Fibroblast of lung (primary cell): ENCODE results near the gene RNF181. TPM values are rescaled to one million over a fixed set of nuclear protein-coding genes. Genes with fewer than 3 reads are reported as not detected.
"Not testable (repeated sequence)": the region's sequence is repeated elsewhere in the genome, so short reads cannot be mapped to it uniquely, and the experiment has no call there.

ENCODE experiments used
- DNase-seq, 2 donors: peaks; one replicate each; pipeline versions ENCODE4 v3.0.0 to v3.0.0-alpha.2; 2010; ENCODE audit warnings: low read depth in 2 of 2
- H2AFZ ChIP-seq: 2 replicates; pipeline ENCODE4 v1.5.1; 2012; ENCODE audit warnings: low read length, control low read depth, inconsistent platforms
- H3K27ac ChIP-seq: 2 replicates; pipeline ENCODE4 v1.5.1; 2011; ENCODE audit warnings: low read length, control low read depth; ENCODE audit not compliant: insufficient read depth
- H3K27me3 ChIP-seq: 2 replicates; pipeline ENCODE4 v1.5.1; 2011; ENCODE audit warnings: mild to moderate bottlenecking, low read length; ENCODE audit not compliant: control insufficient read depth, insufficient read depth
- H3K36me3 ChIP-seq: 2 replicates; pipeline ENCODE4 v1.5.1; 2011; ENCODE audit warnings: low read length; ENCODE audit not compliant: control insufficient read depth, insufficient read depth
- H3K4me1 ChIP-seq: 2 replicates; pipeline ENCODE4 v1.5.1; 2011; ENCODE audit warnings: low read length; ENCODE audit not compliant: control insufficient read depth, insufficient read depth; ENCODE audit errors: extremely low read depth
- H3K4me2 ChIP-seq: 2 replicates; pipeline ENCODE4 v1.5.1; 2011; ENCODE audit warnings: low read length, control low read depth; ENCODE audit not compliant: insufficient read depth; ENCODE audit errors: extremely low read depth
- H3K4me3 ChIP-seq, 4 experiments: fragments of 200-600 bp in 1 of 4; sonication (generic) in 1 of 4; replicated peaks in 1 of 4; 2 replicates each; pipeline ENCODE4 v1.5.1; 2011 to 2016; ENCODE audit warnings: low read length in 4 of 4, low read depth in 3 of 4, mild to moderate bottlenecking in 3 of 4, control low read depth in 2 of 4, inconsistent platforms in 1 of 4, mixed read lengths in 1 of 4; ENCODE audit not compliant: insufficient read depth in 1 of 4; ENCODE audit errors: control extremely low read depth in 1 of 4
- H3K79me2 ChIP-seq: 2 replicates; pipeline ENCODE4 v1.5.1; 2012; ENCODE audit warnings: mild to moderate bottlenecking, low read length, inconsistent platforms; ENCODE audit not compliant: control insufficient read depth, insufficient read depth
- H3K9ac ChIP-seq: 2 replicates; pipeline ENCODE4 v1.5.1; 2011; ENCODE audit warnings: mild to moderate bottlenecking, low read length, control low read depth; ENCODE audit not compliant: insufficient read depth
- H3K9me3 ChIP-seq: 2 replicates; pipeline ENCODE4 v1.5.1; 2012; ENCODE audit warnings: low read depth, low read length; ENCODE audit not compliant: control insufficient read depth, insufficient read depth
- H4K20me1 ChIP-seq: 2 replicates; pipeline ENCODE4 v1.5.1; 2011; ENCODE audit warnings: low read length; ENCODE audit not compliant: control insufficient read depth, insufficient read depth; ENCODE audit errors: extremely low read depth
- CTCF ChIP-seq, 2 donors: IDR thresholded peaks in 1 of 2; conservative IDR thresholded peaks in 1 of 2; 1 replicate in 1 of 2; 2 replicates in 1 of 2; pipeline ENCODE4 v1.5.1; 2011 to 2012; ENCODE audit warnings: low read length in 2 of 2, control low read depth in 1 of 2, inconsistent platforms in 1 of 2, low read depth in 1 of 2, mild to moderate bottlenecking in 1 of 2
- EZH2 ChIP-seq: IDR thresholded peaks from 2 replicates; pipeline ENCODE4 v1.5.1; 2012; ENCODE audit warnings: low read length, control low read depth, mild to moderate bottlenecking; ENCODE audit errors: missing control alignments
- polyA plus RNA-seq, 2 donors: library from polyadenylated mRNA; depleted of rRNA in 1 of 2; stranded (reverse) in 1 of 2; unstranded in 1 of 2; fragments of >200 nt; gene quantifications; 2 replicates each; pipeline ENCODE4 v1.2.1, GENCODE V29; 2011 to 2012; ENCODE audit warnings: missing spikeins in 1 of 2
- total RNA-seq: library from RNA; depleted of rRNA; stranded (reverse); fragments of >200 nt; gene quantifications from 2 replicates; pipeline ENCODE4 v1.2.1, GENCODE V29; 2014

The RNF181 gene
- total and polyA plus RNA-seq, 2 donors (not counting 1 experiment from before 2014, with no cell fraction given), result 247 to 276 TPM

DNA sequence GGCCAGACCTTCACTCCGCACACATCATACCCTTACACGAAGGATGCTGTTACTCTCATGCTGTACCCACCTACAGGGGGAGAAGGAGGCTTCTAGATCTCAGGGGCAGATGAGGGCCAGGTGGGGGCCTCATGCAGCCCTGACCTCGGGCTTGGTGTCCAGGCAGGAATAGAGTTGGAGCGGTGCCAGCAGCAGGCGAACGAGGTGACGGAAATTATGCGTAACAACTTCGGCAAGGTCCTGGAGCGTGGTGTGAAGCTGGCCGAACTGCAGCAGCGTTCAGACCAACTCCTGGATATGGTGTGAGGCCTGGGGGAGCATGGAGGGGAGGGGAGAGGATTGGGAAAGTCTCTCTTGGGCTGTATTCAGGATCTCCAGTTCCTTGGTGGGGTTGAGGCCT, 4.0 kb upstream of the RNF181 start:
- no peaks in the 10 kb centered on the region for H4K20me1 ChIP-seq
- no peaks in the 10 kb centered on the region for H3K27me3 ChIP-seq
- peaks cover 1% of the 10 kb centered on the region for H3K36me3 ChIP-seq
- DNase-seq, result no peak
- H2AFZ ChIP-seq, result no peak overlapping the region
- TF ChIP-seq EZH2, result no peak
- TF ChIP-seq CTCF (conservative IDR thresholded peaks at IDR 0.05 in 1 of 2, IDR thresholded peaks at IDR 0.05 in 1 of 2; ENCODE audit: low read depth in 1 of 2, low read length in 2 of 2), result no peak
- no peaks in the 10 kb centered on the region for H3K9me3 ChIP-seq
- H3K4me1 ChIP-seq, result peaks cover 40% of the 10 kb centered on the region
- peak overlapping the region; percentile 78 for H3K27ac ChIP-seq
- H3K9ac ChIP-seq, result no peak overlapping the region
- H3K4me2 ChIP-seq, result no peak overlapping the region
- H3K79me2 ChIP-seq, result peaks cover 18% of the 10 kb centered on the region
- H3K4me3 ChIP-seq, result no peak overlapping the region

GRCh38 chr2:85592299-85592698, 3.2 kb upstream of the RNF181 start:
- H4K20me1 ChIP-seq, H3K4me2 ChIP-seq, H2AFZ ChIP-seq, DNase-seq, H3K9me3 ChIP-seq, H3K36me3 ChIP-seq, H3K4me3 ChIP-seq, H3K27me3 ChIP-seq, H3K9ac ChIP-seq, H3K27ac ChIP-seq: not testable (repeated sequence)
- Histone ChIP-seq H3K4me1 (peaks cover 42% of the 10 kb centered on the region), H3K79me2 (peaks cover 25% of the 10 kb centered on the region)

DNA sequence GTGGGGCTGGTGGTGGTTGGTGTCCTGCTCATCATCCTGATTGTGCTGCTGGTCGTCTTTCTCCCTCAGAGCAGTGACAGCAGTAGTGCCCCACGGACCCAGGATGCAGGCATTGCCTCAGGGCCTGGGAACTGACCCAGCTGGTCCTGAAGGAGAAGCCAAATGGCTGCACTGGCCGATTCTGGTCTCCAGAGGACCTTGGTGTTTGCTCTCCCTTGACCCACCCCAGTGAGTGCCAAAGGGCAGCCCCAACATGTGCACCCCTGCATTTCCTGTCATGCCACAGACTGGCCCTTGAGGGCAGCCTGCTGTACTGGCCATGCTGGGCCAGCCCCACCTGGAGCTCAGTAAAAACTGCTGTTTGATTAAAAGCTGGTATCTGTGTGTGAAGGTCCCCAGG, 2.5 kb upstream of the RNF181 start:
- no peak overlapping the region for H2AFZ ChIP-seq

More for the DNA sequence above, 2.5 kb upstream of the RNF181 start:
- no peaks in the 10 kb centered on the region for H3K27me3 ChIP-seq
- H3K4me1 ChIP-seq, result peaks cover 36% of the 10 kb centered on the region
- H4K20me1 ChIP-seq, result no peaks in the 10 kb centered on the region
- TF ChIP-seq CTCF (conservative IDR thresholded peaks at IDR 0.05 in 1 of 2, IDR thresholded peaks at IDR 0.05 in 1 of 2; ENCODE audit: low read depth in 1 of 2, low read length in 2 of 2) (no peak), EZH2 (no peak)
- no peak for DNase-seq
- peaks cover 28% of the 10 kb centered on the region for H3K79me2 ChIP-seq
- no peak overlapping the region for H3K27ac ChIP-seq
- no peaks in the 10 kb centered on the region for H3K9me3 ChIP-seq
- no peak overlapping the region for H3K4me3 ChIP-seq
- no peak overlapping the region for H3K9ac ChIP-seq
- H3K4me2 ChIP-seq, result no peak overlapping the region
- peaks cover 9% of the 10 kb centered on the region for H3K36me3 ChIP-seq
